Mammary microvascular endothelial cell (primary cell): ENCODE results near the gene C1D. TPM values are rescaled to one million over a fixed set of nuclear protein-coding genes. Genes with fewer than 3 reads are reported as not detected.

Experiments used
- total RNA-seq: library from RNA; depleted of rRNA; stranded (reverse); fragments of >200 nt; gene quantifications from 2 replicates; pipeline ENCODE4 v1.2.3, GENCODE V29; 2015

C1D gene, protein sequence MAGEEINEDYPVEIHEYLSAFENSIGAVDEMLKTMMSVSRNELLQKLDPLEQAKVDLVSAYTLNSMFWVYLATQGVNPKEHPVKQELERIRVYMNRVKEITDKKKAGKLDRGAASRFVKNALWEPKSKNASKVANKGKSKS
- 23.1 and 27.0 TPM in 2 replicates for total RNA-seq

DNA sequence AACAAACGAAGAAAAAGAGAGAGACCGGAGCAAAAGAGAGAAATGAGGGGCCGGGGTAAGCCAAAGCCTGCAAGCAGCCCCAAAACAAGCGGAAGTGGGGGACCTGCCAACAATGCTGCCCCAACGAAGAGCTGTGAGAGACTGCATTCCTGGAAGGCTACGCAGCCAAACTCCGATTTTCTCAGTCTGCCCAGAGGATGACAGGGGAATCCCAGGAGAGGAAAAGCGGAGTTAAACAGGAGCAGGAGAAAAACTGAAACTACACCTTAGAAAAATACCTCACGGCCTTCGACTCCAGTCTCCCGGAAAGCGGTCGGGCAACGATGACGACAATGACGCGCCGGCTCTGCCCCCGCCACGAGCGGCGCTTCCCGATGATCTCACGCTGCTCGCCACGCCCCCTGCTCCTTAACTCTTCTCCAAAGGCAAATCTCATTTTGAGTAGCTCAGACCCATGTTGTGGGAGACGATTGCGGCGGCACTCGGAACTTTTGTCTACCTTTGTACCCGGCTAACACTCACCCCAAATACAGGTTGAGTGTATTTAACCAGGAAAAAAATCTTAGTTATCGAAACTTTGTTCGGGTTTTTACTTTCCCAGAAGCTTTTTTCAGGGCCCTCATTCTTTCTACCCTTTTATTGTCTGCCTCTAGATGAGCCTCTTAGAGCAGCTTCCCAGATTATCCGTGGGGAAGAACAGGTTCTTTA, at the start of gene C1D:
Gene C1D, minus strand, starts transcription at position 325 of the 708 bp plus-strand sequence. CDS start 15,694 bp downstream, outside the sequence.

Other genes with a start within 250 kb of the C1D start
- gene PNO1, start 94.9 kb upstream of the C1D start, total RNA-seq, result 21.7 and 23.5 TPM in 2 replicates
- gene PPP3R1, start 189.5 kb upstream of the C1D start, total RNA-seq, result 27.9 and 28.4 TPM in 2 replicates